WTC11 (cell line): ENCODE measurements around the gene RNPS1. TPM values are rescaled to one million over a fixed set of nuclear protein-coding genes. Genes with fewer than 3 reads are reported as not detected.

Source experiments
- ATAC-seq: fragments of 200-7000 bp; cut with Tn5 transposase; 2 replicates; pipeline ENCODE4 v1.10.0; 2021; ENCODE audit warnings: mild to moderate bottlenecking, moderate library complexity
- CTCF ChIA-PET: fragments of 300-600 bp; sonication (Branson Sonifier 250); formaldehyde crosslinking; loops from one replicate; lab custom pipeline; 2021; ENCODE audit warnings: antibody characterized with exemption; lab: Charles Lee
- POLR2A ChIA-PET: fragments of 350-600 bp; sonication (Branson Sonifier 250); formaldehyde crosslinking; loops from one replicate; lab custom pipeline; 2021; ENCODE audit warnings: antibody characterized with exemption; lab: Charles Lee
- DNase-seq: peaks from one replicate; pipeline ENCODE4 v3.0.0; 2021; ENCODE audit warnings: low spot score
- H3K27ac Mint-ChIP-seq: 2 replicates; pipeline ENCODE4 v1.8.0; 2021; ENCODE audit warnings: mixed read lengths
- H3K27me3 Mint-ChIP-seq: 2 replicates; pipeline ENCODE4 v1.8.0; 2021; ENCODE audit warnings: low read depth, mild to moderate bottlenecking, moderate library complexity, mixed read lengths
- H3K36me3 Mint-ChIP-seq: 2 replicates; pipeline ENCODE4 v1.8.0; 2021; ENCODE audit warnings: mixed read lengths
- H3K4me1 Mint-ChIP-seq: 2 replicates; pipeline ENCODE4 v1.8.0; 2022; ENCODE audit warnings: mixed read lengths
- H3K4me3 Mint-ChIP-seq: 2 replicates; pipeline ENCODE4 v1.8.0; 2021; ENCODE audit warnings: mild to moderate bottlenecking, moderate library complexity, mixed read lengths
- H3K9me3 Mint-ChIP-seq: 2 replicates; pipeline ENCODE4 v1.8.0; 2021; ENCODE audit warnings: mixed read lengths
- ATF1 ChIP-seq: sonication (generic); formaldehyde crosslinking; IDR thresholded peaks from 2 replicates; pipeline ENCODE4 v1.8.1; 2023; ENCODE audit warnings: mild to moderate bottlenecking, moderate library complexity, missing genetic modification reagents
- ETV6 ChIP-seq: sonication (generic); formaldehyde crosslinking; IDR thresholded peaks from 2 replicates; pipeline ENCODE4 v1.8.1; 2022; ENCODE audit warnings: mild to moderate bottlenecking, missing genetic modification reagents
- FOXK1 ChIP-seq: sonication (generic); formaldehyde crosslinking; IDR thresholded peaks from 2 replicates; pipeline ENCODE4 v1.8.0; 2022; ENCODE audit warnings: mild to moderate bottlenecking, moderate library complexity, missing genetic modification reagents
- NFE2L1 ChIP-seq: sonication (generic); formaldehyde crosslinking; IDR thresholded peaks from 2 replicates; pipeline ENCODE4 v1.8.1; 2023; ENCODE audit warnings: missing genetic modification reagents
- NR1H2 ChIP-seq: sonication (generic); formaldehyde crosslinking; IDR thresholded peaks from 2 replicates; pipeline ENCODE4 v1.9.0; 2021; ENCODE audit warnings: mild to moderate bottlenecking, moderate library complexity, missing genetic modification reagents
- ZNF138 ChIP-seq: sonication (generic); formaldehyde crosslinking; conservative IDR thresholded peaks from 2 replicates; pipeline ENCODE4 v1.8.1; 2022; ENCODE audit warnings: mild to moderate bottlenecking, moderate library complexity, missing genetic modification reagents
- total RNA-seq: library from RNA; stranded (reverse); gene quantifications from 3 replicates; pipeline ENCODE4 v1.2.3, GENCODE V29; 2021
- TF ChIP-seq, protein P1 (sequence below): sonication (generic); formaldehyde crosslinking; IDR thresholded peaks from 2 replicates; pipeline ENCODE4 v1.8.0; 2022; ENCODE audit warnings: mild to moderate bottlenecking, missing genetic modification reagents
- TF ChIP-seq, protein P2 (sequence below): sonication (generic); formaldehyde crosslinking; IDR thresholded peaks from 2 replicates; pipeline ENCODE4 v1.8.1; 2023; ENCODE audit warnings: mild to moderate bottlenecking, missing genetic modification reagents
- TF ChIP-seq, protein P3 (sequence below): fragments of 250-450 bp; sonication (Bioruptor Pico); IDR thresholded peaks from 2 replicates; pipeline ENCODE4 v1.8.0; 2021; ENCODE audit warnings: mild to moderate bottlenecking
- TF ChIP-seq, protein P4 (sequence below): sonication (generic); formaldehyde crosslinking; IDR thresholded peaks from 2 replicates; pipeline ENCODE4 v1.8.0; 2023; ENCODE audit warnings: missing genetic modification reagents, mild to moderate bottlenecking, borderline replicate concordance

The RNPS1 gene
- total RNA-seq, 1 experiment from 2014 or later: 331 TPM

DNA sequence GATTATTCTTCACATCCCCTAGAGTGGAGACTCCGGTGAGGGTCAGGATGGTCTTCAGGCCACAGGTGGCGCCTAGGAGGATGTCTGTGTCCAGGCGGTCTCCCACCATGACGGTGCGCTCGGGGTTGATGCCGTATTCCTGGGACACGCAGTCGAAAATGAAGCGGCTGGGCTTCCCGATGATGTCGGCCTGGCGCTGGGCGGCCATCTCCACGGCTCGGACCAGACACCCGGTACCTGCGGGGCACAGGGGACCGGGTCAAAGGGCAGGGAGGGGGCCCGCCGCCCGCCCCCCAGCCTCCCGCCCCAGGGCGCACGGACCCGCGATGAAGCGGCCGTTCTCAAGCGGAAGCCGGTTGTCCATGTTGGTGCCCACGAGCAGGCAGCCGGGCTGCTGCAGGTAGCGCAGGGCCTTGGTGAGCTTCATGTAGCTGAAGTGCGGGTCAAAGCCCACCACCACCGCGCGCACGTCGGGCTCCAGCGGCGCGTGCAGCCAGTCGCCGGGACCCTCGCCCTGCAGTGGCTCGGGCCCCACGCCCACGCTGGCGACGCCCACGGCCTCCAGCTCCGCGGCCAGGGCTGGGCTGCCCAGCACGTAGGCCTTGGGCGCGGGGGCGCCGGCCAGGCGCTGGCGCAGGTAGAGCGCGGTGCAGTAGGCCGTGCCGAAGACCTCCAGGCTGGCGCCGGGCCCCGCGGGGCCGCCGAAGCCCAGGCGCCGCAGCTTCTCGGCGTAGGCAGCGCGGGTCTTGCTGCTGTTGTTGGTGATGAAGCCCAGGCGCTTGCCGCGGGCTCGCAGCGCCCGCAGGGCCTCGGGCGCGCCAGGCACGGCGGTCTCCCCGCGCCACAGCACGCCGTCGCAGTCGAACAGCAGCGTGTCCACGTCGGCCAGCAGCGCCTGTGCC lies 53.9 kb downstream of the RNPS1 start:
- CTCF ChIA-PET: interaction anchor here (0.6 to 2.8 kb wide), 8 partner anchors 10 to 287 kb away, joined by 3 to 30 read pairs (median 6); partner anchors contain the start of genes CASKIN1, DNASE1L2, ECI1 and TBL3
- no peak for DNase-seq
- Mint-ChIP-seq H3K27me3 (no peaks in the 10 kb centered on the region), H3K4me3 (peak overlapping the region; percentile 74), H3K27ac (peak overlapping the region; percentile 32; the same call in 1 of the 2 replicates), H3K4me1 (peaks cover 25% of the 10 kb centered on the region)
- POLR2A ChIA-PET: interaction anchor here (0.9 to 1.7 kb wide), 7 partner anchors 7 to 59 kb away, joined by 3 to 10 read pairs (median 4); partner anchors contain the start of genes DNASE1L2, E4F1, ECI1 and TRAF7
- no peak for TF ChIP-seq ZNF138 (CRISPR knock-in tag)
- TF ChIP-seq, protein P1, sequence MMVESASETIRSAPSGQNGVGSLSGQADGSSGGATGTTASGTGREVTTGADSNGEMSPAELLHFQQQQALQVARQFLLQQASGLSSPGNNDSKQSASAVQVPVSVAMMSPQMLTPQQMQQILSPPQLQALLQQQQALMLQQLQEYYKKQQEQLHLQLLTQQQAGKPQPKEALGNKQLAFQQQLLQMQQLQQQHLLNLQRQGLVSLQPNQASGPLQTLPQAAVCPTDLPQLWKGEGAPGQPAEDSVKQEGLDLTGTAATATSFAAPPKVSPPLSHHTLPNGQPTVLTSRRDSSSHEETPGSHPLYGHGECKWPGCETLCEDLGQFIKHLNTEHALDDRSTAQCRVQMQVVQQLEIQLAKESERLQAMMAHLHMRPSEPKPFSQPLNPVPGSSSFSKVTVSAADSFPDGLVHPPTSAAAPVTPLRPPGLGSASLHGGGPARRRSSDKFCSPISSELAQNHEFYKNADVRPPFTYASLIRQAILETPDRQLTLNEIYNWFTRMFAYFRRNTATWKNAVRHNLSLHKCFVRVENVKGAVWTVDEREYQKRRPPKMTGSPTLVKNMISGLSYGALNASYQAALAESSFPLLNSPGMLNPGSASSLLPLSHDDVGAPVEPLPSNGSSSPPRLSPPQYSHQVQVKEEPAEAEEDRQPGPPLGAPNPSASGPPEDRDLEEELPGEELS (CRISPR knock-in tag): peak; percentile 57; the same call in 1 of the 2 replicates
- TF ChIP-seq, all 79 proteins: peak for 1
- Mint-ChIP-seq H3K36me3 (peaks cover 11% of the 10 kb centered on the region), H3K9me3 (no peaks in the 10 kb centered on the region)
- no peak for ATAC-seq

DNA sequence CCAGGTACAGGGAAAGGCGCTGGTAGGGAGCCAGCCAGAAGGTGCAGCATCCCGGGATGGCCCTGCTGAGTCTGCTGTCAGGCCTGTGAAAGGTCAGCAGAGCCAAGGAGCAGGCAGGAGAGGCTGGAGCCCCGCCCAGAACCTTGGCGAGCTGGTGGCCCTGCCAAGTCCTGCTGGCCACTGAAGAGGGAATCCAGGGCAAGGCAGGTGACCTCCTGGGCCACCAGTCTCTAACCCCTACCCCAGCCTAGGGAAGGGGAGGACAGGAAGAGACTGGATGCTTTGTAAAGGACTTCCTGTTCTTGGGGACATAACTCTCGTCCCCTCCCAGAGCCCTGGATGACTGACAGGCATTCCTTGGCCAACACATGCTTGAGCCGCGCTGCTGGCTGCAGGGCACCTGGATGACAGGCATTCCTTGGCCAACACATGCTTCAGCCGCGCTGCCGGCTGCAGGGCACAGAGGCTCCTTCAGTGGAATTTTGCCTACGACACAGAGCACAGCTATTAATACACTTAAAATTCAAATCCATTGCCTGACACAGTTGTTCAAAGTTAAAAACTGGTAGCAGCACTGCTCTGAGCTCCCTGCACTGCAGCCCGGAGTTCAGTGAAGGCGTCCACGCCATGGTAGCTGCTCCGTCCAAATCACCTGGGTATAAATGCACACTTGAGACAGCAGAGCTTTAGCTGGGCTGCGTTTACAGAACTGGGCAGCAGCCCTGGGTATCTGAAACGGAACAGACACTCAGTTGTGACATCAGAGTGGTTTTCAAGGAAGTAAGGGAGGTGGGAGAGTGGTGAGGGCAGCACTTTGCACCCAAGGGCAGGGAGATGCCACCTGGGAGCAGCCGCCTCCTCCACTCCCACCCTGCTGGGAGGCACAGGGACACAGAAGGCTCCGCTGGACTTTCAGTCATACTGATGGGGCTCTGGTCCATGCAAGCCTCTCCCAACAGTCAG lies 55.3 kb downstream of the RNPS1 start:
- CTCF ChIA-PET: no interaction called here
- H3K4me1 Mint-ChIP-seq: peaks cover 26% of the 10 kb centered on the region
- H3K4me3 Mint-ChIP-seq: peak overlapping the region; percentile 74
- no peaks in the 10 kb centered on the region for H3K9me3 Mint-ChIP-seq
- no peaks in the 10 kb centered on the region for H3K27me3 Mint-ChIP-seq
- POLR2A ChIA-PET: no interaction called here
- peak overlapping the region; percentile 53 for H3K27ac Mint-ChIP-seq
- H3K36me3 Mint-ChIP-seq: peaks cover 18% of the 10 kb centered on the region
- DNase-seq: no peak
- TF ChIP-seq ATF1 (CRISPR knock-in tag): no peak
- TF ChIP-seq, protein P2, sequence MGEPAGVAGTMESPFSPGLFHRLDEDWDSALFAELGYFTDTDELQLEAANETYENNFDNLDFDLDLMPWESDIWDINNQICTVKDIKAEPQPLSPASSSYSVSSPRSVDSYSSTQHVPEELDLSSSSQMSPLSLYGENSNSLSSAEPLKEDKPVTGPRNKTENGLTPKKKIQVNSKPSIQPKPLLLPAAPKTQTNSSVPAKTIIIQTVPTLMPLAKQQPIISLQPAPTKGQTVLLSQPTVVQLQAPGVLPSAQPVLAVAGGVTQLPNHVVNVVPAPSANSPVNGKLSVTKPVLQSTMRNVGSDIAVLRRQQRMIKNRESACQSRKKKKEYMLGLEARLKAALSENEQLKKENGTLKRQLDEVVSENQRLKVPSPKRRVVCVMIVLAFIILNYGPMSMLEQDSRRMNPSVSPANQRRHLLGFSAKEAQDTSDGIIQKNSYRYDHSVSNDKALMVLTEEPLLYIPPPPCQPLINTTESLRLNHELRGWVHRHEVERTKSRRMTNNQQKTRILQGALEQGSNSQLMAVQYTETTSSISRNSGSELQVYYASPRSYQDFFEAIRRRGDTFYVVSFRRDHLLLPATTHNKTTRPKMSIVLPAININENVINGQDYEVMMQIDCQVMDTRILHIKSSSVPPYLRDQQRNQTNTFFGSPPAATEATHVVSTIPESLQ: no peak
- no peak for TF ChIP-seq NR1H2
- TF ChIP-seq, protein P3, sequence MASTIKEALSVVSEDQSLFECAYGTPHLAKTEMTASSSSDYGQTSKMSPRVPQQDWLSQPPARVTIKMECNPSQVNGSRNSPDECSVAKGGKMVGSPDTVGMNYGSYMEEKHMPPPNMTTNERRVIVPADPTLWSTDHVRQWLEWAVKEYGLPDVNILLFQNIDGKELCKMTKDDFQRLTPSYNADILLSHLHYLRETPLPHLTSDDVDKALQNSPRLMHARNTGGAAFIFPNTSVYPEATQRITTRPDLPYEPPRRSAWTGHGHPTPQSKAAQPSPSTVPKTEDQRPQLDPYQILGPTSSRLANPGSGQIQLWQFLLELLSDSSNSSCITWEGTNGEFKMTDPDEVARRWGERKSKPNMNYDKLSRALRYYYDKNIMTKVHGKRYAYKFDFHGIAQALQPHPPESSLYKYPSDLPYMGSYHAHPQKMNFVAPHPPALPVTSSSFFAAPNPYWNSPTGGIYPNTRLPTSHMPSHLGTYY (CRISPR knock-in tag): no peak
- ATAC-seq: no peak

DNA sequence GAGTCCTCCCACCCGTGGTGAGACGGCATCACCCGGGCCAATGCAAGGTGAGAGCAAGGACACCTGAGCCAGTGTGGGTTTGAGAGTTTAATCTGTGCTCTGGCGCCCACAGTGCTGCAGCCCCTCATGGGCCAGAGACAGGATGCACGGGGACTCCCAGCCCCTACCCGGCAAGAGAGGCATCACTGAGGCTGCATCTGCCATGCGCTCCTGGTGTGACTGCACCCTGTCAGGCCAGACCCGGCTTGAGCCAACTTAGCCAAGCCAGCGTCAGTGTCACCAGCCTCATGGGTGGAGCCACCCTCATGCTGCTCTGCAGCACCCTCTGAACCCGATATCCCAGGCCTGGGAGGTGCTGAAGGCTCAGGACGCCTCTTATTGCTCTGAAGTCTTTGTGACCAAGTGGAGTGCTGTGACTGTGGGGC lies 56.0 kb downstream of the RNPS1 start:
- peaks cover 28% of the 10 kb centered on the region for H3K4me1 Mint-ChIP-seq
- peaks cover 22% of the 10 kb centered on the region for H3K36me3 Mint-ChIP-seq
- DNase-seq: no peak
- H3K27me3 Mint-ChIP-seq: no peaks in the 10 kb centered on the region
- POLR2A ChIA-PET: interaction anchor here (1.5 kb wide), 1 partner anchor 17 kb away, joined by 5 read pairs; no protein-coding TSS in a partner anchor
- TF ChIP-seq, protein P4, sequence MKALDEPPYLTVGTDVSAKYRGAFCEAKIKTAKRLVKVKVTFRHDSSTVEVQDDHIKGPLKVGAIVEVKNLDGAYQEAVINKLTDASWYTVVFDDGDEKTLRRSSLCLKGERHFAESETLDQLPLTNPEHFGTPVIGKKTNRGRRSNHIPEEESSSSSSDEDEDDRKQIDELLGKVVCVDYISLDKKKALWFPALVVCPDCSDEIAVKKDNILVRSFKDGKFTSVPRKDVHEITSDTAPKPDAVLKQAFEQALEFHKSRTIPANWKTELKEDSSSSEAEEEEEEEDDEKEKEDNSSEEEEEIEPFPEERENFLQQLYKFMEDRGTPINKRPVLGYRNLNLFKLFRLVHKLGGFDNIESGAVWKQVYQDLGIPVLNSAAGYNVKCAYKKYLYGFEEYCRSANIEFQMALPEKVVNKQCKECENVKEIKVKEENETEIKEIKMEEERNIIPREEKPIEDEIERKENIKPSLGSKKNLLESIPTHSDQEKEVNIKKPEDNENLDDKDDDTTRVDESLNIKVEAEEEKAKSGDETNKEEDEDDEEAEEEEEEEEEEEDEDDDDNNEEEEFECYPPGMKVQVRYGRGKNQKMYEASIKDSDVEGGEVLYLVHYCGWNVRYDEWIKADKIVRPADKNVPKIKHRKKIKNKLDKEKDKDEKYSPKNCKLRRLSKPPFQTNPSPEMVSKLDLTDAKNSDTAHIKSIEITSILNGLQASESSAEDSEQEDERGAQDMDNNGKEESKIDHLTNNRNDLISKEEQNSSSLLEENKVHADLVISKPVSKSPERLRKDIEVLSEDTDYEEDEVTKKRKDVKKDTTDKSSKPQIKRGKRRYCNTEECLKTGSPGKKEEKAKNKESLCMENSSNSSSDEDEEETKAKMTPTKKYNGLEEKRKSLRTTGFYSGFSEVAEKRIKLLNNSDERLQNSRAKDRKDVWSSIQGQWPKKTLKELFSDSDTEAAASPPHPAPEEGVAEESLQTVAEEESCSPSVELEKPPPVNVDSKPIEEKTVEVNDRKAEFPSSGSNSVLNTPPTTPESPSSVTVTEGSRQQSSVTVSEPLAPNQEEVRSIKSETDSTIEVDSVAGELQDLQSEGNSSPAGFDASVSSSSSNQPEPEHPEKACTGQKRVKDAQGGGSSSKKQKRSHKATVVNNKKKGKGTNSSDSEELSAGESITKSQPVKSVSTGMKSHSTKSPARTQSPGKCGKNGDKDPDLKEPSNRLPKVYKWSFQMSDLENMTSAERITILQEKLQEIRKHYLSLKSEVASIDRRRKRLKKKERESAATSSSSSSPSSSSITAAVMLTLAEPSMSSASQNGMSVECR (CRISPR knock-in tag): no peak
- TF ChIP-seq FOXK1 (CRISPR knock-in tag): 0 out of 2 replicates have a peak, but pooled peaks have one; percentile 30
- TF ChIP-seq NFE2L1 (CRISPR knock-in tag): no peak
- TF ChIP-seq ETV6: 0 out of 2 replicates have a peak, but pooled peaks have one; percentile 36
- H3K27ac Mint-ChIP-seq: peak overlapping the region; percentile 36
- peak overlapping the region; percentile 52 for H3K4me3 Mint-ChIP-seq
- CTCF ChIA-PET: interaction anchor here (0.7 to 3.4 kb wide), 2 partner anchors 17 to 72 kb away, joined by 3 to 28 read pairs; no protein-coding TSS in a partner anchor
- no peaks in the 10 kb centered on the region for H3K9me3 Mint-ChIP-seq
- ATAC-seq: no peak
